NCI-H1694 (cell line): Measurements from ENCODE around the gene SLC7A9.
"Not testable (repeated sequence)": the region's sequence is repeated elsewhere in the genome, so short reads cannot be mapped to it uniquely, and the experiment has no call there.

Experiments
- DNase-seq: peaks from one replicate; lab custom pipeline; 2025; lab: John Stamatoyannopoulos, UW

The SLC7A9 gene

DNA sequence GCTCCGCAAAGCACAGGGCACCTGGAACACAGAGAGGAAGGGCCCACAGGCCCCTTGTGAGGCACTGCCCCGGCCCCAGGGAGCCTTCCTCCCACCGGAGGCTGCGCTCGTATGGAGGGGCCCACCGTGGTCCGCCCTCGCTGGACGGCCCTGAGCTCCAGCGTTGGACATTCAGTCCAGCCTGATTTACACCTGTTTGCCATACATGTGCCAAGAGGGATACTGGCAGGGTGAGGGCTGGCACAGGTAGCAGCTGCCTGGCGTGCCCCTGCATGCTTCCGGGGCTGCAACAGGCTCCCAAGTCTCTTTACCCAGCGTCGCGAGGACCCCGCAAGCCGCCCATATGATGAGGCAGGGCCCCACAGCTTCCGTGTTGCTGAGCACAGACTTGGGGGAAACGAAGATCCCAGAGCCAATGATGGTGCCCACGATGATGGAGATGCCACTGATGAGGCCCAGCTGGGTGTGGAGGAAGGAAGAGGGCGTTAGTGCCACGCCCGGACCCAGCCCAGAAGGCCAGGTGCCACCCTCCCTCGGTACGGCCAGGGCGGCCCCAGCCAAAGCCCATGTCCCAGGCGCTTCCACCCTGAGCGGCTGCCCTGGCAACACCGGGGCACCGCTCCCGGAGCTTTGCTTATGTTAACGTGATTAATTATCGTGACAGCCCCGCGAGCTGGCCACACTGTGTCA is 5.1 kb downstream of the SLC7A9 start:
- DNase-seq = no peak

DNA sequence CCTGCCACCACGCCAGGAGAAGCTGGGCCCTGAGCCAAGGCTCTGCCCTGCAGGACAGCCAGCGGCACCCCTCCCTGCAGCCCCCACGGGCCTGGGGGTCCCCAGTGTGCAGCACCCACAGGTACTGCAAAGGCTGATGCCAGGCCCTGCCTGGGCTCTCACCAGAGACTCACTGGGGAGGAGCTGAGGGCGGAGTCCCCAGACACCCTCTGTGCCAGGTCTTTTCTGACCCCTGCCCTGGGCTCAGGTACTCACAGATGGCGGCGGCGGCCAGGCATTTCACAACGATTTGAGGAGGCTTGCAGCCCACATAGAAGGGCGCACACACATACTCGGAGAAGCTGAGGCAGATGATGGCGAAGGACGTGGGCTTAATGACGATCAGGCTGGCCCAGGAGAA is 5.7 kb downstream of the SLC7A9 start:
- DNase-seq = no peak

DNA sequence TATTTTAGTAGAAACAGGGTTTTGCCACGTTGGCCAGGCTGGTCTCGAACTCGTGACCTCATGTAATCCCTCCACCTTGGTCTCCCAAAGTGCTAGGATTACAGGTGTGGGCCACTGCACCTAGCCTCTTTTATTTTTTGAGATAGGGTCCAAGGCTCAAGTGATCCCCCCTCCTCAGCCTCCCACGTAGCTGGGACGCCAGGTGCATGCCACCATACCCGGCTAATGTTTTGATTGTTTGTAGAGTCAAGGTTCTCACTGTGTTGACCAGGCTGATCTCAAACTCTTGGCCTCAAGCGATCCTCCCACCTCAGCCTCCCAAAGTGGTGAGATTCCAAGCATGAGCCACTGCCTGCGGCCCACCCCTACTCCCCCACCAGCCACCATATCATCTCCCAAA is 6.3 kb downstream of the SLC7A9 start:
- no peak for DNase-seq

DNA sequence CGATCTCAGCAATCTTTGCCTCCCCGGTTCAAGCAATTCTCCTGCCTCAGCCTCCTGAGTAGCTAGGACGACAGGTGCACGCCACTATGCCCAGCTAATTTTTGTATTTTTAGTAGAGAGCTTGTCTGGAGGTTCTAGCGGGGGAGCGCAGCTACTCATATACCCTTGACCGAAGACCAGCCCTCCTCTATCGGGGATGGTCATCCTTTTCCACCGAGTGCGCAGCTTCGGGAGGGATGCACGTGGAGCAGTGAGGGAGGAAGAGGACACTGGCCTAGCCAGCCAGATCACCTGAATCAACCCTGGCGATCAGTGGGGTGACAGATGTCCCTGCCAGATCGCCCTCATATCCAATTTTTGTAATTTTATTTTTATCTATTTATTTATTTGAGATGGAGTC is 6.8 kb downstream of the SLC7A9 start:
- DNase-seq = no peak

DNA sequence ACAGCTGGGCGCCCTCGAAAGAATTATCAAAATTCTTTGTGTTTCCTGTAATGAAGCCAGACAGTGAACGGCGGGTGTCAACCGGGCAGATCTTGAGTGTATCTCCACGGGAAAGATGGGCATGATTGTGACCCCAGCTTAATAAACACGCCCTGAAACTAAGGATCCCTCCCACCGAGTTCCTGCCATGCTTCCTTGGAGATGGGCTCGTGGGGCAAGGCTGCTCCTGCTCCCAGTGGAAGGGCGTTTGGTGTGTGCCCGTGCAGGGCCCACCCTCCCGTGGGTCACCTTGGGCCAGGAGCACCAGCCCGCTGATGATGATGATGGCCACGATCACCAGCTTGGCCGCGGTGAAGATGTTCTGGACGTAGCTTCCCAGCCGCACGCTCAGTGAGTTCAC is 7.4 kb downstream of the SLC7A9 start:
- no peak for DNase-seq

DNA sequence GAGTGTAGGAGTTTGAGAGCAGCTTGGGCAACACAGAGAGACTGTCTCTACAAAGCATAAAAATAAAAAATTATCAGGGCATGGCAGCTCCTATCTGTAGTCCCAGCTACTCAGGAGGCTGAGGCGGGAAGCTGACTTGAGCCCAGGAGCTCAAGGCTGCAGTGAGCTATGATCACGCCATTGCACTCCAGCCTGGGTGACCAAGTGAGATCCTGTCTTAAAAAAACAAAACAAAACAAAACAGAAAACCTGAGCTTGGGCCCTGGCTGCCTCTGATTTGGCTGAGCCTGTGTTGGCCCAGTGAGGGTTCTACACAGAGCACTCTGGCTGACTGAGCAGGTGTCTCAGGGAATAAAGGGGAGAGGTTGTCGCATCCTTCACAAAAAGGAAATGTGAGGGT is 8.0 kb downstream of the SLC7A9 start:
- DNase-seq = no peak

DNA sequence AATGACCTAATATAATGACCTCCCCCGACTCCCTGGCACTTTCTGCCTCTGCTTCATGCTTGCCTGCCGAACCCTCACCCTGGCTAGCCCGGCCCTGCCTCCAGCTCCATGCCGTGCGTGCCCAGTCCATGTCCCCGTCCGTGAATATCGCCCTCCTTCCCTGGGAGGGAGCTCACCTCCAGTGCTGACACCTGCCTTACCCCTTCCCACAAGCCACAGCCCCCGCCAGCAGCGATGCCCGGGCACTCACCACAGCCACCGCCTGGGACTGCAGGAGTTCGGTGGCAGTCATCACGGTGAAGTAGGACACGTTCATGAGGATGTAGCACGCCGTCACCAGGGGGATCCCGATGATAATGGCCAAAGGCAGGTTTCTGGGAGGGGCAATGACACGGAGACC is 10.0 kb downstream of the SLC7A9 start:
- no peak for DNase-seq

DNA sequence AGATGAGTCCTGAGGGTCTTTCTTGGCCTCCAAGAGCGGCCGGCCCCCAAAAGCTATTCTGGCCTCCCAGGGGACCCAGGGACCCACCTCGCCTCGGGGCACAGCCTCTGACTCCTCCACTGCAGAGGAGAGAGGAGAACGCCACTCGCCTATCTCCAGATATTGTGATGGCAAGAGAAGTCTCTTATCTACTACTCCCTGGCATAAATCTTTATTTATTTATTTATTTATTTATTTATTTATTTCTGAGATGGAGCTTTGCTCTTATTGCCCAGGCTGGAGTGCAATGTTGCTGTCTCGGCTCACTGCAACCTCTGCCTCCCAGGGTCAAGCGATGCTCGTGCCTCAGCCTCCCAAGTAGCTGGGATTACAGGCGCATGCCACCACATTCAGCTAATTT is 11.0 kb downstream of the SLC7A9 start:
- no peak for DNase-seq

DNA sequence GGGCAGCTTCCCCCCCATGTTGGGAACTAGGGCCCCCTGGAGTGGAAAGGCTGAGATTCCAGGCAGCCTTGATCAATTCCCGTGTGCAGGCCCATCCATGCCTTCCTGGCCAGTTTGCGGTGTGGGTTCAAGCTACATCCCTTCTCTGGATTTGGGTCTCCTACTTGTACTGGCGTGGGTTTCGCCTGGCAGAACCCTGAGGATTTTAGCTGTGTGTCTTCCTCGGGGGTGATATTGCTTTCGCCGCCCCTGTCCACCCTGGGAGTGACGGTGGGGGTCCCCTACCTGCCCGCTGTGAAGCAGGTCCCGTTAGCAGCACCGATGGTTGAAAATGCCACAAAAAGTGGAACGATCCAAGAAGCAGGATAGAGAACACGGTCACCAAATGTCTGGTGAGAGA is 11.4 kb downstream of the SLC7A9 start:
- DNase-seq = no peak

DNA sequence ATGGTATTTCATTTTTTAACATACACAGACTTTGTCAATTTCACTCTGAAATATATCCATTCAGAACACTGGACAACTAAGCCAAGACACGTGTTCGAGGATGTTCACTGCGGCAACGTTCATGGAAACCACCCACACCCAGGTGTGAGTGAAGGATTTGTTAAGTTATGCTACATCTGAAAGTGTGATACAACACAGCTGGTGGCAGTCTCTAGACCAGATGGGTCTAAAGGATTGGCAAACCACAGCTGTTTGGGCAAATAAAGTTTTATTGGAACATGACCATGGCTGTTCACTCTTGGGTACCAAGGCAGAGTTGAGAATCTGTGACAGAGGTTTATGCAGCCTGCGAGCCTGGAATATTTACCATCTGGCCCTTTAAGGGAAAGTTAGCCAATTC is 12.0 kb downstream of the SLC7A9 start:
- no peak for DNase-seq

DNA sequence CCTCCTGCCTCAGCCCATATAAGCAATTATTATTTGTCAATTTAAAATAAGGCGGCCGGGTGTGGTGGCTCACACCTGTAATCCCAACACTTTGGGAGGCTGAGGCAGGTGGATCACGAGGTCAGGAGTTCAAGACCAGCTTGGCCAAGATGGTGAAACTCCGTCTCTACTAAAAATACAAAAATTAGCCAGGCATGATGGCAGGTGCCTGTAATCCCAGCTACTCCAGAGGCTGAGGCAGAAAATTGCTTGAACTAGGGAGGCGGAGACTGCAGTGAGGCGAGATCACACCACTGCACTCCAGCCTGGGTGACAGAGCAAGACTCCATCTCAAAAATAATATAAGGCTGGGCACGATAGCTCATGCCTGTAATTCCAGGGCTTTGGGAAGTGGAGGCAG is 12.7 kb downstream of the SLC7A9 start:
- DNase-seq = not testable (repeated sequence)

DNA sequence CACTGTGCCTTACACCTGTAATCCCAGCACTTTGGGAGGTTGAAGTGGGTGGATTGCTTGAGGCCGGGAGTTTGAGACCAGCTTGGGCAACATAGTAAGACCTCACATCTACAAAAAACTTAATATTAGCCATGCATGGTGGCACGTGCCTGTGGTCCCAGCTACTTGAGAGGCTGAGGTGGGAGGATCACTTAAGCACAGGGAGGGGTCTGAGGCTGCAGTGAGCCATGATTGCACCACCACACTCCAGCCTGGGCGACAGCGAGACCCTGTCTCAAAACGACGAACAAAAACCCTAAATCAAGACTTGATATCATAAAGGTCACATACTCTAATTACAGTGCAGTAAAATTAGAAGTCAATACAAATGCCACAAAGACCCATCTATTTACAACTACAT is 17.4 kb downstream of the SLC7A9 start:
- no peak for DNase-seq

DNA sequence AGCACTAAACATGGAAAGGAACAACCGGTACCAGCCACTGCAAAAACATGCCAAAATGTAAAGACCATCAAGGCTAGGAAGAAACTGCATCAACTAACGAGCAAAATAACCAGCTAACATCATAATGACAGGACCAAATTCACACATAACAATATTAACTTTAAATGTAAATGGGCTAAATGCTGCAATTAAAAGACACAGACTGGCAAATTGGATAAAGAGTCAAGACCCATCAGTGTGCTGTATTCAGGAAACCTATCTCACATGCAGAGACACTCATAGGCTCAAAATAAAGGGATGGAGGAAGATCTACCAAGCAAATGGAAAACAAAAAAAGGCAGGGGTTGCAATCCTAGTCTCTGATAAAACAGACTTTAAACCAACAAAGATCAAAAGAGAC is 21.5 kb downstream of the SLC7A9 start:
- DNase-seq = not testable (repeated sequence)

DNA sequence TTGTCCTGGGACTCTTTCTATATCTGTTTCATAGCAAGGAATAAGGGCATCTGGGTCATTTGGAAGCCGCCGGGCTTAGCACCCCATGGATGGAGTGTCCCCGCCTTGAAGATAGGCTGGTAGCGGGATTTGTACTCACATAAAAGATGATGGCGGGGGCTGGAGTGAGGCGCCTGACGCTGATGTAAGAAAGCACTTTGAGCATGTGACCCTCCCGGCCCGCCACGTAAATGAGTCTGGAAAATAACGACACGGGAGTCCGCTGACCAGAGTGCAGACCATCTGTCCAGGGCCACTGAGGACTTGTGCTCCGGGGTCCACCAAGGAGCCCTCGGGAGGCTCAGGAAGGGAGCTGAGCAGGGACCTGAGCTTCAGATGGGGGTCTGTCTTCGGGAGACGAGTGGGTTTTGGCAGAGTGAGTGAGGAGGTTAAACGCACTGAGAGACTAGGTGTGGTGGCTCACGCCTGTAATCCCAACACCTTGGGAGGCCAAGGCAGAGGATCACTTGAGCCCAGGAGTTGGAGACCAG is 25.8 kb downstream of the SLC7A9 start:
- no peak for DNase-seq

DNA sequence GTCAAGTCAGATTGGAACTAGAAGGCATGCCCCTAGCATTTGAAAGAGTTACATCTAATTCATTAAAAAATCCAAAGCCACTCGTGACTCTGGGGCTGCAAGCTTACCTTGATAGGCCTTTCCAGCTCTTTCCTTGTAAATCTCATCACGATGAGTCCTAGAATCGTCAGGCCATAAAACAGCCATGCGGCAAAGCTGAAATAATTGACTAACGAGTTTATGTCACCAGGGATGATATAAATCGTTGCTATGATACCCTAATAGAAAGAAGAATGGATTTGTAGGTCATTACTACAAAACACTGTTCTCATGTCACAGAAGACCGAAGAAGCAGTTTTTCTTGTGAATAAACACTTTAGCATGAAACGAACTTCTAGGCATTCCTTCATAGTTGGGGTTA is 27.5 kb downstream of the SLC7A9 start:
- no peak for DNase-seq

DNA sequence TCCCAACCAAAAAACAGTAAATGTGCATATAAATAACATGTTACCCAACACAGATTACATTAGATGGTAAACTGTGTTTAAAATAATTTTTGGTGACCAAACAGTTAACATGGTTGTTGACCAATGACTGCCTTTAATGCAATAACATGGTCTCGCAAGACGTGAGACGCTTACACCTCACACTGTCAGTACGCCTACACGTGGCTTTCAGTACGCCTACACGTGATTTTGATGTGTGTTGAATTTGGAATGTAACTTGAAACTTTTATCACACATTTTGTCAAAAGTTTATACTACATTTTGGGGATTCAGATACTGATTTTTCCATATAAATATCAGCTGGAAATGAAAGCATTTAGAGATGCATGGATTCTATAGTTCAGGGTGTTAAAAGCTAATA is 32.0 kb downstream of the SLC7A9 start:
- no peak for DNase-seq

DNA sequence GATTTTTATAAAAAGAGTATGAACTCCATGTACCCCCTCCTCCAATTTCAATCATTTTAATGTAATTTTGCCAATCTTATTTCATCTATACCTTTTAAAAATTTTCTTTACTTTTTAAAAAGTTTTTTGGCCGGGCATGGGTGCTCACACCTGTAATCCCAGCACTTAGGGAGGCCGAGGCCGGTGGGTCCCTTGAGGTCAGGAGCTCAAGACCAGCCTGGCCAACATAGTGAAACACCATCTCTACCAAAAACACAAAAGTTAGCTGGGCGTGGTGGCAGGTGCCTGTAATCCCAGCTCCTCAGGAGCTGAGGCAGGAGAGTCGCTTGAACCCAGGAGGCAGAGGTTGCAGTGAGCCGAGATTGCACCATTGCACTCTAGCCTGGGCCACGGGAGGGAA is 36.2 kb downstream of the SLC7A9 start:
- not testable (repeated sequence) for DNase-seq

DNA sequence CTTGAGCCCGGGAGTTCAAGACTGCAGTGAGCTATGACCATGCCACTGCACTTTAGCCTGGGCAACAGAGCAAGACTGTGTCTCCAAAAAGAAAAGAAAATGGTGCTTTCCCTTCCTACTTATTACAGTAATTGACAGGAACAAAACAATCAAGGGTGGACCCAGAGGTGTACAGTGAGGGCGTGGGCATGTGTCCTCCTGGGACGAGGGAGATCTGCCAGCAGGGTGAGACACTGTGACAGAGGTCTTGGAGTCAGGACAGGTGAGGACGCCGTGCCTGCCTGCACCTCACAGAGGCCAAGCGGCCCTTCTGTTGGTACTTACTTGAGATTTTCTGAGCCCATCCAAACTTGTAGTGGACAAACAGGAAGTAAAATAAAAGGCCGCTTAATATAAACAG is 36.7 kb downstream of the SLC7A9 start:
- not testable (repeated sequence) for DNase-seq

DNA sequence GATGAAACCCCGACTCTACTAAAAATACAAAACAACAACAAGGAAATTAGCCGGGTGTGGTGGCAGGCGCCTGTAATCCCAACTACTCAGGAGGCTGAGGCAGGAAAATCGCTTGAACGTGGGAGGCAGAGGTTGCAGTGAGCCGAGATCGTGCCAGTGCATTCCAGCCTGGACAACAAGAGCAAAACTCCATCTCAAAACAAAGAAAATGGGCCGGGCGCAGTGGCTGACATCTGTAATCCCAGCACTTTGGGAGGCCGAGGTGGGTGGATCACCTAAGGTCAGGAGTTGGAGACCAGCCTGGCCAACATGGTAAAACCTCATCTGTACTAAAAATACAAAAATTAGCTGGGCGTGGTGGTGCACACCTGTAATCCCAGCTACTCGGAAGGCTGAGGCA is 37.5 kb downstream of the SLC7A9 start:
- DNase-seq = not testable (repeated sequence)

DNA sequence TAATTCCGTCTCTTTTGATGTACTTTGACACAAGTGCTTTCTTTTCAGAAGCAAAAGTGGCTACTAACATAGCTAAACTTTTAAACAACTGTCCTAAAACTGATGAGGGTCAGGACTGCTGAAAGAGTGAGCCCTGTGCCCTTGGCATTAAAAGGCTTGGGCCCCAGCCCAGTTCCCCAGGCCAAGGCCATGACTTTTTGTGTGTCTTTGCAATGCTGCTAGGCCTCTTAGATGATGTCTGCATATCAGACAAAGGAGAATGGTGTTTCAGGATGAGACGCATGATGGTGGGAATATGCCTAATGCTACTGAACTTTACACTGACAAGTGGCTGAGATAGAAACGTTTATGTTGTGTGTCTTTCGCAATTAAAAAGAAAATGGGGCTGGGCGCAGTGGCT is 38.0 kb downstream of the SLC7A9 start:
- no peak for DNase-seq

DNA sequence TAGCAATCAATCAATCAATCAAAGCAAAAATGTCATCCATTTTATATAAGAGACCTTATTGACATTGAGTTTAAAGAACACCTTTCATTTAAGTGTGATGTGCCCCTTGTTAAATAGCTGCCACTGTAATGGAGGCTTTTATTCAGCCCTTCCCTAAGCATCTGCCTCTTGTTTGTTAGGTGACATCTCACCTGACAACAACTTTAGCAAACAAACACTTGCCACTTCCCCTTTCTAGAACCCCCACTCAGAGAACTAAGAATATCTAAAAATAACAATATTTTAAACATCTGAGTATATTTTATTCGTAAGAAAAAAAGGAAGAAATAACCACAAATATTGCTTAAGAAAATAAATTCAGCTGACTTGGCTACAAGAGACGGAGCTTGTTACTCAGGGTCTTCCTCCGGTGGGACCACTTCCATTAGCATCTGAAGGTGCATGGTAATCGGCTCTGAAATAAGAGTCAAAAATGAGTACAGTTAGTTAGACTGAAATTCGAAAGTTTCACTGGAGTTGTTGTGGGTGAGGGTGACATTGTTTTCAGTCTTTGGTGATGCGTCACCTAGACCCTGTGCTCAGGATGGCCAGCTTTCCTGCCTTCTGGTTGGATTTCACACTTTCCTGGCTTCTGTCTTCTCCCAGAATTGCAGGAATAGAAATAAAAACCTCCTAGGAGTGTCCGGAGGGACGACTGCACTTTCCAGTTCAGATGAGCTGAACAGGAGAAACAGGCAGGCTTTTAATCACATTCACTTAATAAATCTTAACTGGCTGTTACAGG is 39.1 kb downstream of the SLC7A9 start:
- no peak for DNase-seq

DNA sequence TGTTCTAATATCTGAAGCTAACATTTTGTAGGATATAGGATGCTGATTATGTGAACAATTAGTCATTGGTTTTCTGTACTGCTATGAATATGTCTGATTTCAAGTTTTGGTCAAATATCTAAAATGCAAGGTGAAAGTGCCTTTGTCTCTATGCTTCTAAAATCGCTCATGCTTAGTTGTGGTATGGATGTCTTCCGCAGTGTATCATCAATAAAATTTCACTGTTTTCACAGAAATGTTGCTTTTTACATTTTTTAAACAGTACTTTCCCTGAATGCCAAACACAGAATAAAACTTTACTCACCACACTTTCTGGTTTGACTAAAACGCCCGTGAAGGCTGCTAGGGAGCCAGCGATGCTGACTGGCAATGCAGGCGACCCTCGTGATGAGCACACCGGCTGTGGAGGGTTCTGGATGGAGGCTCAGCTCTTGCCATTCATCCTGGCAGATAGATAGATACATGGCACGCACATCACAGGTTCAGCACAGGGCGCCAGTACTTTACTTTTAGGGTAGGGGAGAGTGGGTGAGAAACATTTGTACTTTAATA is 40.1 kb downstream of the SLC7A9 start:
- no peak for DNase-seq

DNA sequence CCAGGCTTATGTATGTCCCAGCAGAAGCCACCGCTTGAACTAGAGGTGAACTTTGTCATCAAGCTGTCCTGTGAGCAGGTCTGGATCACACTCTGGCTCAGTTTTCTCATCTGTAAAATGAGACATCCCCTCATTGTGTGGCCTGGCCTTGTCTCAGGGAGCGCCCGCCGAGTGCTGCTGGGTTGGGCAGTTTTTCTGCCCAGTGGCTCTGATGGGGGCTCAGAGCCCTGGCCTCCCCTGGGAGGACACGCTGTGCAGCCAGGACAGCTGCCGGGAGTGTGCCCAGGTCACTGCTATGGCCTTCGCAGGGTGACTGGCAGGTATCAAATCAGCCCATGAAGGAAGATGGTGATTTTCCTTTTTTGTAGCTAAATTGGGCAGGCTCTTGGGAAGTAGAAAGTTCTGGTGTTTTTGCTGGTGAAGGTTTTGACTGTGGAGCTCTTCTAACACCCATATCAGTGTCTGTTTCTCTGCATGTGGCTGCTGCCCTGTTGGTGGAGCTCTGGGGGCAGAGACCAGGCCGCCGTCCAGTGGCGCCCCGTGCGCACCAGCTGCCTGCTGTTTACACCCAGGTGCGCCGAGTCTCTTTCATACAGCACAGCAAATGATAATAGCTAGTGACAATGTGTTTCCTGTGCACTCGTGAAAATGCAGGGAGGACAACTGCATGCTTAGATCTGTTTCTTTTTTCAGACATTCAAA is 40.8 kb downstream of the SLC7A9 start:
- DNase-seq = no peak
